Mammary epithelial cell (primary cell): Measurements from ENCODE around the gene NUDT4B.
"Not testable (repeated sequence)": the region's sequence is repeated elsewhere in the genome, so short reads cannot be mapped to it uniquely, and the experiment has no call there.

ENCODE experiments used
- CTCF ChIP-seq, 2 donors: IDR thresholded peaks in 1 of 2; conservative IDR thresholded peaks in 1 of 2; 2 replicates each; pipeline ENCODE4 v1.5.1; 2011 to 2012; ENCODE audit warnings: inconsistent platforms in 2 of 2, low read length in 2 of 2, mild to moderate bottlenecking in 2 of 2, control low read depth in 1 of 2, low read depth in 1 of 2; ENCODE audit not compliant: insufficient read depth in 1 of 2; ENCODE audit errors: extremely low read depth in 1 of 2
- EZH2 ChIP-seq: IDR thresholded peaks from 2 replicates; pipeline ENCODE4 v1.6.1; 2012; ENCODE audit warnings: low read length, inconsistent platforms, borderline replicate concordance

DNA sequence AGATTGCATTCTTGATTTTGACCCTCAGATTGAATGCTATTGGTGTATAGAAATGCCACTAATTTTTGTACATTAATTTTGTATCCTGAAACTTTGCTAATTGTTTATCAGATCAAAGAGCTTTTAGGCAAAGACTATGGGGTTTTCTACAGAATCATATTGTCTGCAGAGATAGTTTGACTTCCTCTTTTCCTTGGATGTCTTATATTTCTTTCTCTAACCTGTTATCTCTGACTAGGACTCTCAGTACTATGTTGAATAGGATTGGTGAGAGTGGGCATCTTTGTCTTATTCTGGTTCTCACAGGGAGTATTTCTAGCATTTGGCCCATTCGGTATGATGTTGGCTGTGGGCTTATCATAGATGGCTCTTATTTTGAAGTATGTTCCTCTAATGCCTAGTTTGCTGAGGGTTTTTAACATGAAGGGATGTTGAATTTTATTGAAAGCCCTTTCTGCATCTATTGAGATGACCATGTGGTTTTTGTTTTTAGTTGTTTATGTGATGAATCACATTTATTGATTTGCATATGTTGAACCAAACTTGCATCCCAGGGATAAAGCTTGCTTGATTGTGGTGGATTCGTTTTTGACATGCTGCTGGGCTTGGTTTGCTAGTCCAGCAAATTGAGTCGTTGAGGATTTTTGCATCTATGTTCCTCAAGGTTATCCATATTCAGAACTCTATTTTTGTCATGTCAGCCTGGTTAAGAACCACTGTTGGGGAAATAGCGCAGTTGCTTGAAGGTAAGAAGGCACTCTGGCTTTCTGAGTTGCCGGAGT lies 16.9 kb downstream of the NUDT4B start:
- not testable (repeated sequence) for TF ChIP-seq CTCF (conservative IDR thresholded peaks at IDR 0.05 in 1 of 2, IDR thresholded peaks at IDR 0.05 in 1 of 2; ENCODE audit: extremely low read depth in 1 of 2, insufficient read depth in 1 of 2, low read depth in 1 of 2, low read length in 2 of 2); EZH2
